A549 (cell line): ENCODE measurements around the gene ATP5F1D. TPM values are rescaled to one million over a fixed set of nuclear protein-coding genes. Genes with fewer than 3 reads are reported as not detected.
"Not testable (repeated sequence)": the region's sequence is repeated elsewhere in the genome, so short reads cannot be mapped to it uniquely, and the experiment has no call there.

Source experiments
- ATAC-seq, 2 experiments: fragments of 200-7000 bp in 1 of 2; fragments of >200 bp in 1 of 2; cut with Nextera tagmentation in 1 of 2; cut with Tn5 transposase in 1 of 2; 3 replicates each; pipeline versions ENCODE4 v1.8.0 to v1.9.1; 2018 to 2020; ENCODE audit warnings: mild to moderate bottlenecking in 1 of 2, moderate library complexity in 1 of 2
- CTCF ChIA-PET: fragments of 300-600 bp; sonication (Branson Sonifier 250); formaldehyde crosslinking; extraction: SDS; loops from one replicate; lab custom pipeline; 2021; ENCODE audit warnings: antibody characterized with exemption, inconsistent platforms; lab: Yijun Ruan, JAX
- POLR2A ChIA-PET: fragments of 350-600 bp; formaldehyde crosslinking; extraction: SDS; loops from one replicate; lab custom pipeline; 2021; ENCODE audit warnings: antibody characterized with exemption, inconsistent platforms; lab: Yijun Ruan, JAX
- DNase-seq, 2 experiments: peaks; one replicate each; pipeline versions ENCODE4 v3.0.0 to v3.0.0-alpha.2; 2011 to 2016; ENCODE audit warnings: low read depth in 1 of 2, low spot score in 1 of 2
- FAIRE-seq: peaks from 2 replicates; lab custom pipeline; 2011; peaks lifted over from hg19 to GRCh38; lab: Jason Lieb, UNC
- H3K27ac ChIP-seq, 2 experiments: fragments of >200 bp; sonication (Bioruptor Twin); formaldehyde crosslinking; 3 replicates each; pipeline ENCODE4 v1.5.1; 2016 to 2017
- H3K4me1 ChIP-seq: fragments of >200 bp; sonication (Bioruptor Twin); formaldehyde crosslinking; 3 replicates; pipeline ENCODE4 v1.6.1; 2016
- H3K4me2 ChIP-seq: fragments of >200 bp; sonication (Bioruptor Twin); formaldehyde crosslinking; 3 replicates; pipeline ENCODE4 v1.6.1; 2016
- H3K4me3 ChIP-seq: fragments of >200 bp; sonication (Bioruptor Twin); formaldehyde crosslinking; 3 replicates; pipeline ENCODE4 v1.5.1; 2016
- H3K9me3 ChIP-seq: fragments of >200 bp; sonication (Bioruptor Twin); formaldehyde crosslinking; 3 replicates; pipeline ENCODE4 v1.6.1; 2016
- BCL3 ChIP-seq: fragments of >200 bp; sonication (Bioruptor Twin); formaldehyde crosslinking; IDR thresholded peaks from 3 replicates; pipeline ENCODE4 v1.6.1; 2016
- BHLHE40 ChIP-seq: IDR thresholded peaks from 2 replicates; pipeline ENCODE4 v1.6.1; 2012; ENCODE audit warnings: low read depth, low read length, inconsistent platforms
- CEBPB ChIP-seq, 2 experiments: fragments of >200 bp in 1 of 2; sonication (Bioruptor Twin) in 1 of 2; formaldehyde crosslinking in 1 of 2; IDR thresholded peaks; 2 replicates each; pipeline ENCODE4 v1.6.1; 2012 to 2016
- EHMT2 ChIP-seq: fragments of 200-600 bp; sonication (generic); IDR thresholded peaks from 2 replicates; pipeline ENCODE4 v1.6.1; 2016; ENCODE audit warnings: antibody characterized with exemption, low read depth, mild to moderate bottlenecking, moderate library complexity
- FOSB ChIP-seq: fragments of 250-450 bp; sonication (Bioruptor Pico); IDR thresholded peaks from 2 replicates; pipeline ENCODE4 v1.5.0; 2020; ENCODE audit warnings: mild to moderate bottlenecking, moderate library complexity
- FOXS1 ChIP-seq: fragments of 250-450 bp; sonication (Bioruptor Pico); IDR thresholded peaks from 2 replicates; pipeline ENCODE4 v1.5.0; 2020; ENCODE audit warnings: mild to moderate bottlenecking, moderate library complexity
- JUN ChIP-seq, 2 experiments: fragments of >200 bp; sonication (Bioruptor Twin); formaldehyde crosslinking; IDR thresholded peaks; 2 replicates in 1 of 2; 3 replicates in 1 of 2; pipeline ENCODE4 v1.6.1; 2016 to 2017
- JUNB ChIP-seq: fragments of >200 bp; sonication (Bioruptor Twin); formaldehyde crosslinking; IDR thresholded peaks from 2 replicates; pipeline ENCODE4 v1.6.1; 2016
- KDM1A ChIP-seq: fragments of 200-600 bp; sonication (generic); IDR thresholded peaks from 2 replicates; pipeline ENCODE4 v1.6.1; 2016; ENCODE audit warnings: low read depth, mild to moderate bottlenecking
- MAZ ChIP-seq: fragments of 150-350 bp; IDR thresholded peaks from 2 replicates; pipeline ENCODE4 v1.6.1; 2014; ENCODE audit warnings: antibody characterized with exemption, low read depth, low read length, borderline replicate concordance
- PBX3 ChIP-seq: IDR thresholded peaks from 2 replicates; pipeline ENCODE4 v1.6.1; 2012
- RARB ChIP-seq: fragments of 250-450 bp; sonication (Bioruptor Pico); IDR thresholded peaks from 2 replicates; pipeline ENCODE4 v1.8.0; 2021; ENCODE audit warnings: mild to moderate bottlenecking, moderate library complexity
- REST ChIP-seq: fragments of 200-600 bp; sonication (generic); IDR thresholded peaks from 2 replicates; pipeline ENCODE4 v1.6.1; 2016; ENCODE audit warnings: antibody characterized with exemption, mild to moderate bottlenecking, moderate library complexity
- SMC3 ChIP-seq: fragments of >200 bp; sonication (Bioruptor Twin); formaldehyde crosslinking; IDR thresholded peaks from 3 replicates; pipeline ENCODE4 v1.6.1; 2018; ENCODE audit warnings: inconsistent platforms
- TFCP2L1 ChIP-seq: fragments of 250-450 bp; sonication (Bioruptor Pico); IDR thresholded peaks from 2 replicates; pipeline ENCODE4 v1.5.0; 2021; ENCODE audit warnings: mild to moderate bottlenecking
- TP53 ChIP-seq: fragments of 250-450 bp; sonication (Bioruptor Pico); IDR thresholded peaks from 2 replicates; pipeline ENCODE4 v1.5.0; 2021; ENCODE audit warnings: mild to moderate bottlenecking, moderate library complexity
- WGBS: methylation state at CpG from one replicate; pipeline ENCODE4 v1.1.6; 2017; ENCODE audit errors: missing lambda C conversion rate; 5-methylcytosine and 5-hydroxymethylcytosine counted together
- polyA plus RNA-seq, 4 experiments: library from polyadenylated mRNA; depleted of rRNA in 3 of 4; stranded (reverse); fragments of >200 nt; fragmentation: RNase III in 1 of 4; extraction: RNeasy Plus Mini Kit Qiagen cat#74134 plus additional on column Dnase treatment in 1 of 4; gene quantifications; 2 replicates in 3 of 4; 3 replicates in 1 of 4; pipeline ENCODE4 v1.2.3, GENCODE V29; 2011 to 2017
- TF ChIP-seq, protein P1 (sequence below): IDR thresholded peaks from 2 replicates; pipeline ENCODE4 v1.6.1; 2012
- TF ChIP-seq, protein P2 (sequence below): fragments of 250-450 bp; sonication (Bioruptor Pico); IDR thresholded peaks from 2 replicates; pipeline ENCODE4 v1.5.0; 2020; ENCODE audit warnings: low read depth, mild to moderate bottlenecking, moderate library complexity
- TF ChIP-seq, protein P3 (sequence below): fragments of 150-350 bp; IDR thresholded peaks from 2 replicates; pipeline ENCODE4 v1.6.1; 2014; ENCODE audit warnings: low read depth, mild to moderate bottlenecking, low read length

ATP5F1D gene
- polyA plus RNA-seq, 2 of the 4 experiments (the other 2 are of a cell fraction) = 28.7 to 96.9 TPM

GRCh38 chr19:1241417-1242095 lies at the start of gene ATP5F1D (continued):
- TF ChIP-seq, protein P1, sequence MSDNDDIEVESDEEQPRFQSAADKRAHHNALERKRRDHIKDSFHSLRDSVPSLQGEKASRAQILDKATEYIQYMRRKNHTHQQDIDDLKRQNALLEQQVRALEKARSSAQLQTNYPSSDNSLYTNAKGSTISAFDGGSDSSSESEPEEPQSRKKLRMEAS = peak; percentile 35; the same call in 1 of the 2 replicates
- no peak for TF ChIP-seq MAZ
- TF ChIP-seq JUNB = no peak
- TF ChIP-seq TP53 (CRISPR knock-in tag) = no peak
- TF ChIP-seq TFCP2L1 = no peak
- no peak for TF ChIP-seq CEBPB (IDR thresholded peaks at IDR 0.05)
- TF ChIP-seq EHMT2 = no peak
- no peak for TF ChIP-seq FOXS1 (CRISPR knock-in tag)
- TF ChIP-seq BHLHE40 = 0 out of 2 replicates have a peak, but pooled peaks have one; percentile 36

- no peaks in the 10 kb centered on the region for H3K9me3 ChIP-seq
- ATAC-seq = no peak
- peaks cover 9% of the 10 kb centered on the region; the same call in 1 of the 3 replicates for H3K4me1 ChIP-seq
- DNase-seq = no peak
- 100% methylated on average over 1 of the region's 10 CpGs for WGBS
- no peak for TF ChIP-seq BCL3
- TF ChIP-seq, protein P2, sequence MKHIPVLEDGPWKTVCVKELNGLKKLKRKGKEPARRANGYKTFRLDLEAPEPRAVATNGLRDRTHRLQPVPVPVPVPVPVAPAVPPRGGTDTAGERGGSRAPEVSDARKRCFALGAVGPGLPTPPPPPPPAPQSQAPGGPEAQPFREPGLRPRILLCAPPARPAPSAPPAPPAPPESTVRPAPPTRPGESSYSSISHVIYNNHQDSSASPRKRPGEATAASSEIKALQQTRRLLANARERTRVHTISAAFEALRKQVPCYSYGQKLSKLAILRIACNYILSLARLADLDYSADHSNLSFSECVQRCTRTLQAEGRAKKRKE (CRISPR knock-in tag) = no peak
- no peak for TF ChIP-seq RARB
- TF ChIP-seq FOXS1 (CRISPR knock-in tag) = no peak
- no peak overlapping the region for H3K27ac ChIP-seq
- FAIRE-seq = no peak
- CTCF ChIA-PET = interaction anchor here (0.6 to 4.9 kb wide), 7 partner anchors 21 to 87 kb away, joined by 3 to 28 read pairs (median 3); no protein-coding TSS in a partner anchor
- no peak overlapping the region for H3K4me3 ChIP-seq
- POLR2A ChIA-PET = interaction anchor here (1.2 kb wide), 1 partner anchor 17 kb away, joined by 4 read pairs; no protein-coding TSS in a partner anchor
- H3K4me2 ChIP-seq = no peak overlapping the region
Observed at GRCh38 chr19:1199531-1199930, 42.0 kb upstream of the ATP5F1D start.

- ATAC-seq, H3K4me1 ChIP-seq, H3K4me3 ChIP-seq, H3K9me3 ChIP-seq, FAIRE-seq, DNase-seq, H3K27ac ChIP-seq, H3K4me2 ChIP-seq: not testable (repeated sequence)
- CTCF ChIA-PET = interaction anchor here (1.4 to 4.9 kb wide), 2 partner anchors 44 to 88 kb away, joined by 3 to 28 read pairs; no protein-coding TSS in a partner anchor
- POLR2A ChIA-PET = interaction anchor here (0.6 kb wide), 1 partner anchor 98 kb away, joined by 9 read pairs; no protein-coding TSS in a partner anchor
- 89% methylated on average over 4 of the region's 4 CpGs for WGBS
Observed at GRCh38 chr19:1200614-1201013, 40.9 kb upstream of the ATP5F1D start.

DNA sequence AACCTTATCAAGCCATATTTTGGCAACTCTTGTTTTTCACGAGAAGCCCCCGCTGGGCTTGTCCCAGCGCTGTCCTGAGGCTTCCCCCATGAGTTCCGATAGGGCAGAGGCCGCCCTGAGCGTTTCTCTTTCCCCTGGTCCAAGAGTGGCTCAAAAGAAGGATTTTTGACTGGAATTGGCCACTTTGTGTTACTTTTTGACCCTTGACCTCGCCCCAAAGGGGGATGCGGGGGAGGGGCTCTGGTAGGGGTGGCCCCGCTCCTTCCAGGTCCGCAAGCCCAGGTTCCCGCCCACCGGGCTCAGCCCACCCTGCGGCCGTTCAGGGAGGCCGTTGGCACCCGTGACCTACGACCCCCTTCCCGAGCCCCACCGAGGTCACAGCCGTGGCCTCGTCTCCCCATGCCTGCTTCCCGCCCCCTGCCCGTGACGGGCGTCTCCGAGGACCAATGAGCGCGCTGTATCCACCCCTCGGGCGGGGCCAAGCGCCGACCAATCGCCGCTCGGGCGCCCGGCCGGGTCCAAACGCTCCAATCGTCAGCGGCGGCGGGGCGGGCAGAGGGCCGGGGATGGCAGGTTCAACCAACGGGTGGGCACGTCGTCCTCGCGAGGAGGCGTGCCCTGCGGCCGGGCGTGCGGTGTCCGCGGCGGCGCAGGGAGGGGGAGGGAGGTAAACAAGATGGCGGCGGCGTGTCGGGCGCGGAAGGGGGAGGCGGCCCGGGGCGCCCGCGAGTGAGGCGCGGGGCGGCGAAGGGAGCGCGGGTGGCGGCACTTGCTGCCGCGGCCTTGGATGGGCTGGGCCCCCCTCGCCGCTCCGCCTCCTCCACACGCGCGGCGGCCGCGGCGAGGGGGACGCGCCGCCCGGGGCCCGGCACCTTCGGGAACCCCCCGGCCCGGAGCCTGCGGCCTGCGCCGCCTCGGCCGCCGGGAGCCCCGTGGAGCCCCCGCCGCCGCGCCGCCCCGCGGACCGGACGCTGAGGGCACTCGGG lies 36.1 kb upstream of the ATP5F1D start, which contains the start of gene STK11:
STK11 (plus strand) TSS at position 665 of the 986 bp plus-strand sequence. CDS start 1,136 bp downstream, outside the sequence.
- WGBS = 36% methylated on average over 11 of the region's 114 CpGs
- Histone ChIP-seq H3K4me2 (peak within 1 kb of the TSS; percentile 84), H3K9me3 (no peaks in the 10 kb centered on the region), H3K4me1 (peaks cover 24% of the 10 kb centered on the region), H3K4me3 (peak within 1 kb of the TSS; percentile 97), H3K27ac (peak within 1 kb of the TSS; percentile 95 to 100)
- ChIA-PET POLR2A (no interaction called here), CTCF (interaction anchor here (1.0 to 2.4 kb wide), 4 partner anchors 12 to 92 kb away, joined by 3 to 12 read pairs (median 4); no protein-coding TSS in a partner anchor)
- ATAC-seq (peak; percentile 97), FAIRE-seq (no peak), DNase-seq (peak; percentile 94 to 95)
- TF ChIP-seq, protein P3, sequence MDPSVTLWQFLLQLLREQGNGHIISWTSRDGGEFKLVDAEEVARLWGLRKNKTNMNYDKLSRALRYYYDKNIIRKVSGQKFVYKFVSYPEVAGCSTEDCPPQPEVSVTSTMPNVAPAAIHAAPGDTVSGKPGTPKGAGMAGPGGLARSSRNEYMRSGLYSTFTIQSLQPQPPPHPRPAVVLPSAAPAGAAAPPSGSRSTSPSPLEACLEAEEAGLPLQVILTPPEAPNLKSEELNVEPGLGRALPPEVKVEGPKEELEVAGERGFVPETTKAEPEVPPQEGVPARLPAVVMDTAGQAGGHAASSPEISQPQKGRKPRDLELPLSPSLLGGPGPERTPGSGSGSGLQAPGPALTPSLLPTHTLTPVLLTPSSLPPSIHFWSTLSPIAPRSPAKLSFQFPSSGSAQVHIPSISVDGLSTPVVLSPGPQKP = no peak
- TF ChIP-seq PBX3 (peak; percentile 91), KDM1A (no peak), FOSB (CRISPR knock-in tag) (no peak), REST (no peak), JUN (IDR thresholded peaks at IDR 0.05) (peak in 1 of 2 experiments; percentile 82; a peak in 3 of 5 replicates), SMC3 (no peak)
- TF ChIP-seq, protein P1 = peak; percentile 59
